ENCODE results near the gene RAB11FIP3.
"Not testable (repeated sequence)": the region's sequence is repeated elsewhere in the genome, so short reads cannot be mapped to it uniquely, and the experiment has no call there.

Gene RAB11FIP3

DNA sequence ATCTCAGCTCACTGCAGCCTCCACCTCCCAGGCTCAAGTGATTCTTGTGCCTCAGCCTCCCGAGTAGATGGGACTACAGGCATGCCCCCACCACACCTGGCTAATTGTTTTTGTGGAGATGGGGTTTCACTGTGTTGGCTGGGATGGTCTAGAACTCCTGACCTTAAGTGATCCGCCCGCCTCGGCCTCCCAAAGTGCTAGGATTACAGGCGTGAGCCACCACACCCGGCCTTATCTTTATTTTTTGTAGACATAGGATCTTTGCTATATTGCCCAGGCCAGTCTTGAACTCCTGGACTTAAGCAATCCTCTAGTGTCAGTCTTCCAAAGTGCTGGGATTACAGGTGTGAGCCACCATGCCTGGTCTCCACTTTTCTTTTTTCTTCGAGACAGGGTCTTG, 44.0 kb downstream of the RAB11FIP3 start:
- DNase-seq: not testable (repeated sequence)

DNA sequence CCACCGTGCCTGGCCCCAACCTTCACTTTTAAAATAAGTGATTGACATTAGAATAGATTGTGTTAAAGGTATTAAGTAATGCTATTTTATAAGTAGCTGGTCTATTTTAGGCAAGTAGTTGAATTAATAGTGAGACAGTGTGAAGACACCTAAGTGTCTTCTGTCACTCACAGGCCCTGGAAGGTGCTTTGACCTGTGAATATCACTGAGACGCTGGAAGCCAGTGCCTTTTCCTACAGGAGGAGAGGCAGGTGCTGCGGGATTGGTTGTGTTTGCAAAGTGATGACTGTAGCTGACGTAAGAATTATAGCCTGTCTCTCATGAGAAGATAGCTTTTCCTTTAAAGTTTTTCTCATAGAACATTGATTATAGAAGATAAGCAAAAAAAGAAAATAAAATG, 45.0 kb downstream of the RAB11FIP3 start:
- DNase-seq: no peak

DNA sequence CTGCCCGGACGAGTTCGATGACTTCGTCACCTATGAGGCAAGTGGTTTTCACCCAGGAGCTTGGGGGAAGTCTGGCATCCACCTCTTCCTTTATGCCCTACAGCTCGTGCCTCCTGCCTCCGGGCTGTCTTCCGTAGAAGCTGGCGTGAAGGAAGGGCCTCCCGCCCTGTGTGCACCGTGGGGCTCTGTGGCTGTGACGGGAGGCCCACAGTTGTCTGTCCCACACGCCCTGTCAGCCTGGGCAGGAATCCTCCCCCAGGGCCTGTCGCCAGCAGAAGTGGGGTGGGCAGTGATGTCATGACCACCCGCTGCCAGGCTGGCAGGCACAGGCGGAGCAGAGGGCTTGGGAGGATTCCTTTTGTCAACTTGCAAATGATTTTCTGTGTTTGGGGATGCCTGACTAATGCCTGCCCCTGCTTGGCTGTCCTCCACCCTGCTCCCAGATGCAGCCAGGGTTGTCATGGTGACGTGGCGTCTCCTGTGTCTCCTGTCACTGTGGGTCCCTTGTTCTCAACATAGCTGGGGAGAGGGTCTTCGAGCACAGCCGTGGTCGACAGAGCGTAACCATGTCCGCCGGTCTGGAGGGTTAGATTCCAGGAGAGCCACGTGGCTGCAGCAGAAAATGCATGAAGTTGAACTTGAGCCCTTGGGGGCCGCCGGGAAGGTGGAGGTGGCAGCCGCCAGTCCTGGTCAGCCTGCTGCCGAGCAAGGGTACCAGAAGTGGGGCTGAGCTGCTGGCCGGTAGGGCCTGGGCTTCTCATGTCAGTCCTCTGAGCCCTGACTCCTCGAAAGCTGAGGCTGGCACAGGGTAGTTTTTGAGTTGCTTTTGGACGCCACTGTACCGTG, 46.1 kb downstream of the RAB11FIP3 start:
- DNase-seq: no peak

DNA sequence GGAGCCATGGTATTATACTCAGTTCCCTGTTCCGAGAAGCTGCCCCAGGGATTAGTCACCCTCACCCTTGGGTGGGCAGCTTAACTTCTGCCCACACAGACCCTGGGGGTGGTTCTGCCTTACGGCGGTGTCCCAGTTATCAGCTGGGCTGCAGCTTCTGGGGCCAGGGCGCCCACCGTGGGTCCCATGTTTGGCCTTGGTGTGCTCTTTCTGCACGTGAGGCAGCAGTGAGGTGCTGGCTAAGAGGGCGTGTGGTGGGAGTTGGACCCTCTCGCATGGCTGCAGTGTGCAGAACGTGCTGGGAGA, 46.7 kb downstream of the RAB11FIP3 start:
- no peak for DNase-seq

DNA sequence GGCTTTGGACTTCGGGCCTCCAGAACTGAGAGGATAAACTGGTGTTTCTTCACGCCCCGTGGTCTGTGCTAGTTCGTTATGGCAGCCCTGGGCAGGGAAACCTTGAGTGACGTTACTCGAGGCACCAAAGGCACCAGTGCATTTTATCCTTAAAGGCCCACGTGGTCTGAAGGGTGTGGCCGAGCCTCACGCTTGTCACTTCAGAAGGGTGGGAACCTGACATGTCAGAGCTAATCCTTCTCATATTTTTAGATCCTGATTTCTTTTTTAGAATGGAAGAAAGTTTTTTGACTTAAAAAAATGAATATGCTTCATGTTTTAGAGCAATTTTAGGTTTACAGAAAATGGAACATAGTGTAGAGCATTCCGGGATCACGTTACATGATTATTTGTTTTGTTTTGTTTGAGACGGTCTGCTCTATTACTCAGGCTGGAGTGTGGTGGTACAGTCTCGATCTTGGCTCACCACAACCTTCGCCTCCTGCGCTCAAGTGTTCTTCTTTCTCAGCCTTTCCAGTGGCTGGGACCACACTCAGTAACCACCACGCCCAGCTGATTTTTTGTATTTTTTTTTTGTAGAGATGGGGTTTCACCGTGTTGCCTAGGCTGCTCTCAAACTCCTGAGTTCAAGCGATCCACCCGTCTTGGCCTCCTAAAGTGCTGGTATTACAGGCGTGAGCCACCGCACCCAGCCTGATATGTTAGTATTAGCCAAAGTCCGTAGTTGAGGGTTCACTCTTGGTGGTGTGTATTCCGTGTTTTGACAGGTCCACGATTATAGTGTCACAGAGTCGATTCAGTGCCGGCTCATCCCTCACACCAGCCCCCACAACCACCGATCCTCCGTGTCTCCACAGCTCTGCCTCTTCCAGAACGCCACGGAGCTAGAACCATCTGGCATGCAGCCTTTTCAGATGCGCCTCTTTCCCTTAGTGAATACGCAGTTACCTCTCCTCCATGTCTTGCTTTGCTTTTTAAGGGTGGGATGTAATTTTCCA, 47.9 kb downstream of the RAB11FIP3 start:
- no peak for DNase-seq

DNA sequence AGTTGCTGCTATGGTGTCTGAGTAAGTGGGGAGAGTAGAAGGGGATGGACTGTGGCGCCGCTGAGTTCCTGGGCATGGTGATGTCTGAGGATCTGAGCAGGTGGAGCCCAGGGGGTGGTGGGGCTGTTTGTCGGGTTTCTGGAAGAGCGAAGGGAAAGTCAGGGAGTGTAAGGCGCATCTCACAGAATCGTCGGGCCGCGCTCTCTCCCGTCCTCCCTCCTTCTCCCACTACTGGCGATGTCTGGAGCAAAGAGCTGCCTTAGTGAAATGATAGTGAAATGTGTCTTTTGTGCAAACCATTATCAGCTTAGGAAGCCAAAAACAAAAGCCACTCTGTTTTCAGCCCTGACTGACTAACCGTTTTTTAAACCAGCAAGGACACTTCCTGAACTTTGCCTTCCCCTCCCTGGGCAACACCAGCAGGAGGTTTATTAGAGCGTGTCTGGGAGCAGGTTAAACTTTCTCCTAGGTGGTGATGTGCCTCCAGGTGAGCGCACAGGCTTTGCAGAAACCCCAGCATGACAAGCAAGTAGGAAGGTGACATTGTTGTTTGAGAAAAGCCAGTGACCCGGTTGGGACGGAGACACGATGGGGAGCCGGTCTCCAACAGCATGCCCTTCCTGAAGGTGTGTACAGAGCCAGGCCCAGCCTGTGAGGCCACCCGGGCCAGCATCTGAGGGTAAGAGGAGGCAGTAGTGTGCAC, 49.1 kb downstream of the RAB11FIP3 start:
- no peak for DNase-seq

DNA sequence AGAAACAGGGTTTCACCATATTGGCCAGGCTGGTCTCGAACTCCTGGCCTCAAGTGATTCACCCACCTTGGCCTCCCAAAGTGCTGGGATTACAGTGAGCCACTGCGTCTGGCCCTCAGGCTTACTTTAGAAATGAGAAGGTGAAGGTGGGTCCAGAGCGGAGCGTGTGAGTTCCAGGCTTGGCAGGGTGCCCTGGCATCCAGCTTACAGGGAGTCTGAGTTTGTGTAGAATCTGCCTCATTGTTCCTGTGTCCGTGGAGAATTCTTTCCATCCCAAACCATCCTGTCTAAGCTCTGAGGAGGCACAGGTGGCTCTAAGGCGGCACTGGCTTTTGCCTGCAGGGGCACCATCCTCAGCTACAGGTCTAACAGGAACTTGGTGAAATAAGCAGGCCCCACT, 50.6 kb downstream of the RAB11FIP3 start:
- no peak for DNase-seq

DNA sequence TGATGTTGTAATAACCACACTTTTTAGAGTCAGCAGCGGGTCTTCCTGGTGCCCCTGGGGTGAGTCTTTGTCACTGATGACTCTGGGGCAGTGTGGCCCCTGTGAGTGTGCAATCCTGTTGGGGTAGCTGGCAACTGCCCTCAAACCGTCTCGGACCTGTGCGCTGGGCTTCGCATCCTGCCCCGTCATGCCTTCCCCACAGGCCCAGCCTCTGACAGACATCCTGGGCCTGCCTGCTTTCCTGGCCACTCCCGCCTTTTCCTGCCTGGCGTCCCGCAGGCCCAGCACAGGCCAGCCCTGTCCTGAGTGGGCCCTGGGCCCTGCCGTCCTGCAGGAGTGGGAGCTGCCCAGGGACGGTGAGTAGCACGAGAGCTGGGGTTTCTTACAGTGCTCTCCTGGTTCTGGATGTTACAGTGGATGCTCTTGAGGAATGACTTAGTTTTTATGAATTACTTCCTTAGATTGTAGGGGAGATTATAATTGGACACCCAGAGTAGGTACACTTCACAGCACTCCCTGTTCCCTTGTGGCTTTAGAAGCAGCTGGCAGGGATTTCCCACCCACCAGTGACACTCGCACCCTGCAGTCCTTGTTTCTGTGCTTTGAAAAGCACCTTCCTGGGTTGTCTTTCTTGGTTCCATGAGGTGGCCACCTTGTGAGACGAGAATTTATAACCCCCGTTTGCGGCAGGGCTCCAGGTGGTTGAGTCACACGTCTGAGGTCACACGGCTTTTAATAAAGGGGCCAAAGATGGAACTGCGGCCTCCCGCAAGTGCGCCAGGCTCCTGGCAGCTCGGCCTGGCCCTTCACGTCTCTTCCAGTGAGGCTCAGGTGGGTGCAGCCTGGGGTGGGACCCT, 52.1 kb downstream of the RAB11FIP3 start:
- no peak for DNase-seq

DNA sequence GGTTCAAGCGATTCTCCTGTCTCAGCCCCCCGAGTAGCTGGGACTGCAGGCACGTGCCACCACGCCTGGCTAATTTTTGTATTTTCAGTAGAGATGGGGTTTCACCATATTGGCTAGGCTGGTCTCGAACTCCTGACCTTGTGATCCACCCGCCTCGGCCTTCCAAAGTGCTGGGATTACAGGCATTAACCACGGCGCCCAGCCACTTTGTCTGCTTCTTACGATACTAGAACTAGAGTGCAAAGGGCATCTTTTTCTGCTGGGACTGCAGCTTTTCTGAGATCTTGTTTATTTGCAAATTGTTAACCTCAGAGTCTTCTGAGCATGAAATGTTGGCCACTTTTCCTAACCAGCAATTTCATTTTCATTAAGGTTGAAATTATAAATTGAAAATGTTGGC, 52.8 kb downstream of the RAB11FIP3 start:
- DNase-seq: not testable (repeated sequence)

DNA sequence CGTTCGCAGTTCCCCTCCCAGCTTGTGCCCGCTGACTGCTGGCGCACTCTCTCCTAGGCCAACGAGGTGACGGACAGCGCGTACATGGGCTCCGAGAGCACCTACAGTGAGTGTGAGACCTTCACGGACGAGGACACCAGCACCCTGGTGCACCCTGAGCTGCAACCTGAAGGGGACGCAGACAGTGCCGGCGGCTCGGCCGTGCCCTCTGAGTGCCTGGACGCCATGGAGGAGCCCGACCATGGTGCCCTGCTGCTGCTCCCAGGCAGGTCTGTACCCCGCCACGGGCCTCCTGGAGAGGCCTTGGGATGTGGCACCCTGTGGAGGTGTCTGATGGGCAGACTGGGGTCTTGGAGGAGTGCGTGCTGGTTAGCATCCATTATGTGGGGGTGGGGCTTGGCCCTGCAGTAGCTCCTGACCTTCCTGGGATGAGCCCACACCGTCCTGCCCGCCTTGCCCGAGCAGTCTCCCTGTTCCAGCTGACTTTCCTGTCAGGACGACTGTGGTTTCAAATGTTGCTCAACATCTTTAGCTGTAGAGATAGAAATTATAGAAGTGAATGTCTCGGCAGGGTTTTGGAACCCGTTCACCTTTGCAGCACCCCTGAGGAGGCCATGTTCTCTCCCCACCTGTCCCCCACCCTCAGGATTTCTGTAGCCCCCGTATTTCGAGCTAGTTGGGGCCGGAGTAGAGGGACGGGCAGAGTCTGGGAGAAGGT, 57.2 kb downstream of the RAB11FIP3 start:
- DNase-seq: no peak

DNA sequence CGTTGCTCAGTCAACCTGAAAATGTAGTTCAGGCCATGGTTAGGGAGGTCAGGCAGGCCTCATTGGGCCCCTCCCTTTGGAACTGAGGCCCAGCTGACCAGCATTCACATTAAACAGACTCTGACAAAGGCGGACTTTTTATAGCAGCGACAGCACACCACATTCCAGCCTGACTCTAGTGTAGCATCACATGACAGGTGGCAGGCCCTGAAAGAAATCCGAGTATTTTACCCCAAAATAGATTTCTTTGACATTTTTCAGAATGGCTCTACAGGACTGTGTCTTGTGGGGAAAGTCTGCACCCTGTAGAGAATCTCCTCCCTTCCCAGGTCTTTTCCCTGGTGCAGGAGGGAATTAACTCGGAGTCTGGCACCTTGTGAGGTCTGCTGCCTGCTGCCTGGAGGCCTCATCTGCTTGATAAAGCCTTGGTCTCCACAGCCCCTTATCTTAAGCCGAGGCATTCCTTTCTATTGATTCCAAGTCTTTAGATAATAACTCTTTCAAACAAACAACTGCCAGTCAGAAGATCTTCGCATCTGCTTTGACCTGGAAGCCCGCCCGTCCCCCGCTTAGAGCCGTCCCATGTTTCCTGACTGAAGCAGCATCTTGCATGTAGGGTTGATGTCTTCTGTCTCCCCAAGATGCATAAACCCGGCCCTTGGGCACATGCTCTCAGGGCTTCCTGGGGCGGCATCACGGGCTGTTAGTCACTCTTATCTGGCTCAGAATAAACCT, 58.1 kb downstream of the RAB11FIP3 start:
- DNase-seq: no peak

DNA sequence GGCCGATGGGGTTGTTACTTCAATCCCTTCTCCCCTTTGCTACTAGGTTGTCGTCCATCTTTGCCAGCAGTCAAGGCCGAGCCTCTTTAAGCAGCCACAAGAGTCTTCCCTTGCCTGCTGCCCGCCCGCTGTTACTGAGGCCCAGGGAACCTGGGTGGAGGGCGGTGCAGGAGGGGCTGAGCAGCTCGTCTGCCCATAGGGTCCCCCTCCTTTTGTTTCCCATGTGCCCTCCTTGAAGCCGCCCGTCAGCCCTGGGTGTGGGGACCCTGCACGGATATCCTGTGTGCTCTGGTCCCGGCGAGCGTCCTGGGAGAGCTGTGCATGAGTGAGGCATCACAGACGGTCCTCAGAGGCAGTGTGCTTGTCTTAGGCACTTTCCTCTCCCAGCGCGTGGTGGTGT, 64.2 kb downstream of the RAB11FIP3 start:
- no peak for DNase-seq

DNA sequence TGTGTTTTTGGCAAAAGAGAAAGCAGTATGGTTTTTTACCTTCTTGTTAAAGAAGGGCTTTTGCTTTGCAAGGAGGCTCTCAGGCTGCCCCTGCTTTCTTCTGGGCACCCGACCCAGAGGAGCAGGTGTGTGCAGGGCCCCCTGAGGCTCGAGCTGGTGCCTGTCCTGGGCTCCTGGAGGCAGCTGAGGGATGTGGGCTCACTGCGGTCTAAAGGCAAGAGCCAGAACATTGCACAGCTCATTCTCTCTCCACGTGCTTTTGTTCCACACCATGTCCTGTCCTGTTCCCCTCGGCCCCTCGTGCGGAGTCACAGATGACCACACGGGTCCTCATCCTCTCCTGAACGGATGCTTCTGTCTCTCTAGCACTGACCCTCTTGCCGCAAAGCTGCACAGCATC, 65.3 kb downstream of the RAB11FIP3 start:
- DNase-seq: no peak

DNA sequence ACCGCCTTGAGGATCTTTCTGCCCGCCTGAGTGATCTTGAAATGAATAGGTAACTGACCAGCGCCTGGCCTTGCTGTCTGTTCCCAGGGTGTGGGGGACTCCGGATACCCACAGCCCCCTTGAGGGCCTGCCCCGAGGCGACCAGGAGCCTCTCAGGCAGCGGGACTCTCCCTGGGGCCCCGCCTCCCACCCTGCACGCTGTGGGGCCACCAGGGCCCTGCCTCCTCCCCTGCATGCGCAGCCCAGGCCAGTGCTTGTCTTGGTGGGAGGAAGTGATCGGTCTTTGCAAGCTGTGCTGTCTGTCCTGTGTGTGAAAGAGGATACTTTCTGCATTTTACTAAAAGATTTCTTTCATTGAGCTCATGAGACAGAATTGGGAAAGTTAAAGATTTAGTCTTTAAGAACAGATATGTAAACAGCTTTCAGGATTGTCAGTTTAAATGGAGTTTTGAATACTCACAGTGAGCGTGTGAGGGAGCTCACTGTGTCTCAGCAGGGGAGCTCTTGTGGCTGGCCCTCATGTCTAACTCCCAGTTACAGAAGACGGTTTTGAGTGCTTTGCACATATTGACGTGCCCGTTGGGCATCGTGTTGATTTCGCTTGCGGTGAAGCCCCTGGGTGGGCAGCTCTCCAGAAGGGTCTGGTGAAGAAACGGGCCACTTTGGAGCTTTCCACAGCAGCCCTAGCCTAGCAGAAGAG, 65.9 kb downstream of the RAB11FIP3 start:
- DNase-seq: no peak

DNA sequence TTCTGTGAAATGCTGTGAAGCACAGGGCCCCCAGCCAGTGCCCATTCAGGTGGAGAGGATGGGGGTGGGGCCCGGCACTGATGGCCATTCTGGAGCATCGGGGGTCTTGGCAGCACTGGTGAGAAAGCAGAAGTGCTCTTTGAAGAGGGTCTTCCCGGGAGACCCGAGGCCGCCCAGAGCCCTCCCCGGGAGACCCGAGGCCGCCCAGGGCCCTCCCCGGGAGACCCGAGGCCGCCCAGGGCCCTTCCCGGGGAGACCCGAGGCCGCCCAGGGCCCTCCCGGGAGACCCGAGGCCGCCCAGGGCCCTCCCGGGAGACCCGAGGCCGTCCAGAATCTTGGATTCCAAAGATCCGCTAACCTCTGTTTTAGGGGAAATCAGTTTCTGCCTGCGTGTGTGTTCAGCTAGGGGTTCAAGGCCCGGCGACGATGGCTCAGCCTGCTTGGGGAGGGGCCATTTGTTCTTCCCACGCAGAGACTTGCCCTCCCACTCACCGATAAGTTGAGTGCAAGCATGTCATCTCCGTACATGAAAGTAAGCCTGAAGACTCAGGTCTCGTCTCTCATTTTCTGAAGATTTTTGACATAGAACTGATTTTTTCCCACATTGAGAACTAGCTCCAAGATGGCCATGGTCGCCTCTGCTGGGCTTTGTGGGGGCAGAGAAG, 66.9 kb downstream of the RAB11FIP3 start:
- DNase-seq: no peak

DNA sequence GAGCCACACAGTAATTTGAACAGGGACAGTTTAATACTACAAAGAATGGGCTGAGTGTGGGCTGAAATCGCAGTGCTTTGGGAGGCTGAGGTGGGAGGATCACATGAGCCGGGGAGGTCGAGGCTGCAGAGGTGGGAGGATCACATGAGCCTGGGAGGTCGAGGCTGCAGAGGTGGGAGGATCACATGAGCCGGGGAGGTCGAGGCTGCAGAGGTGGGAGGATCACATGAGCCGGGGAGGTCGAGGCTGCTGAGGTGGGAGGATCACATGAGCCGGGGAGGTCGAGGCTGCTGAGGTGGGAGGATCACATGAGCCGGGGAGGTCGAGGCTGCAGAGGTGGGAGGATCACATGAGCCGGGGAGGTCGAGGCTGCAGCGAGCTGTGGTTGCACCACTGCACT, 69.2 kb downstream of the RAB11FIP3 start:
- DNase-seq: not testable (repeated sequence)

DNA sequence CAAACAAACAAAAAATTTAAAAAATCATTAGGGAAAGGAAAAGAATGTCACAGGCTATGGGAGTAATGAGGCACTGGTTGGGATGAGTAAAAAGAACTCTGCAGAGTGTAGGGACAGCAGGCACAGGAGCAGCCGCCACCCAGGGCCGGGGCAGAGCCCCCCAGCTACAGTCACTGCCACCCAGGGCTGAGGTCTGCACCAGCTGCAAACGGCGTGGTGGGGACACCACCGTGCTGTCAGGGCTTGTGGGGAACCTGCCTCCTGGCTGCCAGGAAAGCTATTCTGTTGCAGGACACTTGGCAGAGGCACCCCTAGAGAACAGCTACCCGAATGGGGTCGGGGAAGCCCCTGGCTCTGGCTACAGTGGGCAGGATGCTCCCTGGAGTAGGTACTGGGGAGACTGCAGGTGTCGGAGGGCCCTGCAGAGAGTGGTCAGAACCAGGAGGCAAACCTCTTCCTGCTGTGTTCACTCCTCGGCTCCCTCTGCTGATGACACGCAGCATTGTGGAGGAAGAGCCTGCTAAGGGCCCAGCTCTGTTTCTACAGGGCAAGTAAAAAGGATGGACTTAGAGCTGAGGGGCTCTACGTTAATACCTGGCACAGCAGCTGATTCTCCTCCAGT, 69.8 kb downstream of the RAB11FIP3 start:
- peak; percentile 26 for DNase-seq

DNA sequence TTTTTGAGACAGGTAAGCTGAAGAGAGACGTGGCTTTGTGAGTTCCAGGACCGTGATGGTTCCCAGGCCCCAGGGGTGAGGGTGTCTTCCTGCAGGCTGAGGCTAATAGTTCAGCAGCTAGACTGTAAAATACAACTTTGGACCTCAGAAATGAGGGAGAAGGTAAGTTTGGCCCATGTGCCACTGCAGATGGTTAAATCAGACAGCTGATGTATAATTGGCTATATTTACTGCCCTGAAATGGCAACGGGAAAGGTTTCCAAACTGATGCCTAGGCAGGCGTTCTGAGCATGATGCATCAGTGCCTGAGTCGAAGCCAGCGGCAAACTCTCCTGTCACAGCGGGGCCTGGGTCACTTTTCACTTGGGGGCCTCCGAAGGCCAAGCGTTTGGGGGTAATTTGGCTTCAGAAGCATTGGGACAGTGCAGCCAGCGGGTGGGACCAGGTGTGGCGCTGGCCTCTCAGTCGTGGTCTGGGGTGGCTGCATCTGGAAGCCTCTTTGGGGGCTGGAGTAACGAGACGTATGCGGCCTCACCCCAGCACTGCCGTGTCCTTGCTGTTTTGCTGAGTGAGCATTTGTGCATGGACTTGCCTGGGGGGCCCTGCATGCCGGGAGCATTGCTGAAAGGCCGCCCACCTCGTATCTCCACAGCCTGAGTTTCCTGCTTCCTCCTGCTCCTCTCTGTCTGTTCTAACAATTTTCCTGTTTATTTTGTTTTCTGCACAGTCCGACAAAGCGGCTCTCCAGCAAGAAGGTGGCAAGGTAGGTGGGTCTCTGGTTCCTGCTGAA, 70.8 kb downstream of the RAB11FIP3 start:
- DNase-seq: no peak
